Umbilical cord (tissue), 1 donor: ENCODE results near the gene FAM81A. TPM values are rescaled to one million over a fixed set of nuclear protein-coding genes. Genes with fewer than 3 reads are reported as not detected.

Experiments
- total RNA-seq: library from RNA; depleted of rRNA; stranded (reverse); fragments of >200 nt; gene quantifications from one replicate; pipeline ENCODE4 v1.2.3, GENCODE V29; 2014; ENCODE audit warnings: low replicate concordance; ENCODE audit not compliant: insufficient read depth

The FAM81A gene
- total RNA-seq, 1 donor from 2014 or later, result 4.3 TPM

Other genes with a start within 250 kb of the FAM81A start
- gene LDHAL6B, start 231.3 kb upstream of the FAM81A start, total RNA-seq, result 3.6 TPM
- 103 TPM for gene MYO1E, start 65.3 kb upstream of the FAM81A start, total RNA-seq
- gene GCNT3, start 173.6 kb downstream of the FAM81A start, total RNA-seq, result 25.0 TPM
- 10.8 TPM for gene GTF2A2, start 219.3 kb downstream of the FAM81A start, total RNA-seq